Medulla oblongata (tissue), 1 donor: ENCODE data around the gene NHSL2.

Experiments used
- DNase-seq: peaks from one replicate; pipeline ENCODE4 v3.0.0-alpha.2; 2015; ENCODE audit errors: extremely low spot score

Gene NHSL2

DNA sequence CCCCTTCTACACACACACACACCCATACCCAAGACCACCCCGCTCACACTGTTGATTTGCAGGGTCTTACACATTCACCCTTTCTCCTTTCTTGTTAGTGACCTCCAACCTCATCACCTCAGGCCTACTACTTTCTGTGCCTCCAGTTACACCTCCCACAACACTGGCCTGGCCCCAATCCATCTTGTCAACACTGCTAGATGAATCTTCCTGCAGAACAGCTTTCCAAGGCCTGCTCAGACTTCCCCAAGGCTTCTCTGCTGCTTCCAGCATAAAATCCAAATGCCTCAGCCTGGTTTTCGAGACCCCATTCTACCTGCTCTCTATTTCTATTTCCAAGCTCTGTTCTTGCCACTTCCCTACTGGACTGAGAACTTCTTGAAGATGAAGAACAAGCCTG lies 79.9 kb downstream of the NHSL2 start:
- DNase-seq, result no peak

DNA sequence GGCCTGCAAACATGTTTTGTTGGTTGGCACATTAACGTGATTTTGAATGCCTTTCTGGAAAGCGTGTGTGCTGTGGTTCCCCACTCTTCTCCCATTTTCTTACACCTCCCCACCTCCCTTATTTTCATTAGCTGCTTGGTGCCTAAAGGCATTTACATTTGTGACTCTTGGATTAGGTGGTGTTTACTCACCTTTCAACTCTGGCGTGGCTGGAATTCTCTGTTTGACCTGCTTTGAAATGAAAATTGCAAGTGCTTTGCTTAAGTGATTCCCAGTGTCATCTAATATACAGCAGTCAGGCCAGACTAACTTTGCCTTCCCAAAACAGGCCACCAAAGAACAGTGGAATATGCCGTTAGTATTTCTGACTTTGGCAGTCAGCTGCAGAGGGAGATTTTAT lies 80.5 kb downstream of the NHSL2 start:
- no peak for DNase-seq

DNA sequence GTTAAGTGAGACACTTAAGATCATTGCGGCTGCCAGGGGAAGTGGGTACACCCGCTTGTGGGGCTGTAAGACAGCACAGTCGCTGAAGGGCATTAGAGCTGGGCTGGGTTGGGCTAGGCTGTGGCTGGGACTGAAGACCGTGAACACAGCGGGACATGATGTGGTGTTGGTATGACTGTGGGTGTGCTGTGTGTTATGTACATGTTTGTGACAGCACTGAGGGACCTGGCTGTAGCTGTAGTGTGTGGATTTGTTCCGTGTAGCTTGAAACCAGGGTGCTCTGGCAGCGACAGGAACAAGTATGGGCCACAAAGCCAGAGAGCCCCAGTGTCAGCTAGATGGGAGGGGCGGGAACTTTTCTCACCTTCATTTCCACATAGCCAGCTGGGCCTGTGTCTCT lies 82.1 kb downstream of the NHSL2 start:
- no peak for DNase-seq

DNA sequence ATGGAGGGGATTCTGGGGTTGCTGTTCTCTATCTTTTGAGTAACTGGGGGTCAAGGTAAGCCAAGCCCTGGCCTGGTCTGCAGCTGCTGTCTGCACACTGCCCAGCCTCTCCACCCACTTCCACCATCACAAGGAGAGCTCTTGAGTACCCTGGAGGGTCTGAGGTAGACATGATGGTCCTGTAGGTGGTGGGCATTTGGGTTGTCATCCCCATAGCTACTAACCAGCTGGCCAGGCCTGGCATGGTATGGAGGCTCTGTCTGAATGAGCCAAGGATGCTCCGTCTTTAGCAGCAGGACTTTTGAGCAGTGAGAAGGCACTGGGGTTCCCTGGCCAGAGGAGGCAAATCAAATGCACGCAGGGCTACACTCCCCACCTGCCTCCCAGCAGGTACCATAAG lies 82.7 kb downstream of the NHSL2 start:
- DNase-seq, result no peak

DNA sequence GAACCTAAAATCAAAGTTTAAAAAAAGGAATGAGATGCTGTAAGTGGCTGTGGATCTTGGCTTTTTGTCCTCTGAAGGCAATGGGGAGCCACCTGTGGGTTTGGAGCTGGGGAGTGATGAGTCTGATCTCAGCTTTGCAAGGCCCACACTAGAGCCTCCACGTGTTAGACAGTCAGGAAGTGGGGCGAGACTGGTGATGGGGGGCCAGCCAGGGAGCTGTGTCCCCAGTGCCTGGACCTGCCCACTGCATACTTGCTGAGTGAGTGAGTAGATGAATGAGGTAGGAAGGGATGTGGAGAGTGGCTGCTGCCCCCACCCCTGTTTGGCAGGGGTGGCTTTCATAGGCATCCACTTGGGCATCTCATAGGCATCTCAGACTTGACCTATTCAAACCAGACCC lies 84.0 kb downstream of the NHSL2 start:
- no peak for DNase-seq

DNA sequence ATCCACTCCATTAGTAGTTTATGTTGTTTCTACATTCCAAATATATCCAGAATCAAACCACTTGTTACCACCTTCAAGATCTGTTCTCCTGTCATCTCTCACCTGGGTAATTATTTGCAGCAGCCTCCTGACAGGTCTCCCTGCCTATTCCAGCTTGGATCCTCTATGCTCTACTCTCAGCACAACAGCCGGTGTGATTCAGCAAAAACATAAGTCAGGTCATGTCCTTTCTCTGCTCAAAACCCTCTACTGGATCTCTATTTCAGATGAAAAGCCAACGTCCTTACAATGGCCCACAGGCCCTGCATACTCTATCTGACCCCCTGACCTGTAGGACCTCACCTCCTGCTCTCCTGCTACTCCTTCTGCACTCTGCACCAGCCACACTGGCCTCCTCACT lies 84.5 kb downstream of the NHSL2 start:
- DNase-seq, result no peak

DNA sequence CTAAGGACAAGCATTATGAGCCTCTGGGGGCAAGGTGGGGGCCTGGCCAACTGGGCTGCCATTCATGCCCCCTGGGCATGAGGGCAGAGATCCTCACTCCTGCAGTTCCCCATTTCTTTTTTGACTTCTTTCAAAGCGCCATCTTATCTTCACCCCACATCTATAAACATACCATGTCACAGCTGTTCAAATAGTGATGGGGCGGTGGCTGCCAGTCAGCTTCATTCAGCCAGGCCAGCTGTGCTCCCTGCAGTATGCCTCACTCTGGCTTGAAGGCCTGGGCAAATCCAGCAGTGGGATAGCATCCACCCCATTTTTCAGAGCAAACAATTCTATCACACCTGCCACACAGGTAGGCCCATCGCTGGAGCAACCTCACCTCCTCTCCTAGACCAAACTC lies 85.5 kb downstream of the NHSL2 start:
- no peak for DNase-seq

DNA sequence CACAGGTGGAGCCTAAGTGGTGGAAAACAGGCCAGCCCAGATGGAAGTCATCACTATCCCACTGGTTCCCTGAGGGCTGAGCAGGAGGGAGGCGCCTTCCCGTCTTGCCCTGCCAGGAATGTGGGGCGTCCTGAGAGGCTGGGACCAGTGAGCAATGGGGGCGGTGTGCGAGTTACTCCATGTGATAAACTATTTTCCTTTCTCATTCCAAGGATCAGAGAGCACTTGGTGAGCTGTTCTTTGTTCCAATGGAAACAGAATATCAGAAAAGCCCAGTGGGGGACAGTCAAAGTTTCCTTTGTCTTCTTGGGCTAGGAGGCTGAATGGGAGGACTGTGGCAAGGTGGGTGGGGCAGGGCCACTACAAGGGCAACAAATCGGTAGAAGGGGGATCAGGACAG lies 86.2 kb downstream of the NHSL2 start:
- DNase-seq, result no peak

DNA sequence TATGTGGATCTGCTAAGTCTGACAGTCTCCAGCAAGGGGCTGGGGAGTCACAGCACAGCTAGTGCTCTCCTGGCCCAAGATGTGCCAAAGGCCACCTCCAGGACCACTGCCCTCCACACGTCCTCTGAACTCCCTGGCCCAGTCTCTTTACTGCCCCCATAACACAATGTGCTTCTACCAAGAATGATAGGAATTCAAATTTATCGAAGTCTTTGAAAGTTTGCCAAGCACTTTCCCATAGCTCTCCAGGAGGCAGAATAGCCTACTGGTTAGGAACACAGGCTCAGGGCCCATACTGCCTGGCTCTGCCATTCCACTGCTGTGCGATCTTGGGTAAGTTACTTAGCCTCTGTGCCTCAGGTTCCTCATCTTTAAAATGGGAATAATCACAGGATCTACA lies 86.7 kb downstream of the NHSL2 start:
- DNase-seq, result no peak

DNA sequence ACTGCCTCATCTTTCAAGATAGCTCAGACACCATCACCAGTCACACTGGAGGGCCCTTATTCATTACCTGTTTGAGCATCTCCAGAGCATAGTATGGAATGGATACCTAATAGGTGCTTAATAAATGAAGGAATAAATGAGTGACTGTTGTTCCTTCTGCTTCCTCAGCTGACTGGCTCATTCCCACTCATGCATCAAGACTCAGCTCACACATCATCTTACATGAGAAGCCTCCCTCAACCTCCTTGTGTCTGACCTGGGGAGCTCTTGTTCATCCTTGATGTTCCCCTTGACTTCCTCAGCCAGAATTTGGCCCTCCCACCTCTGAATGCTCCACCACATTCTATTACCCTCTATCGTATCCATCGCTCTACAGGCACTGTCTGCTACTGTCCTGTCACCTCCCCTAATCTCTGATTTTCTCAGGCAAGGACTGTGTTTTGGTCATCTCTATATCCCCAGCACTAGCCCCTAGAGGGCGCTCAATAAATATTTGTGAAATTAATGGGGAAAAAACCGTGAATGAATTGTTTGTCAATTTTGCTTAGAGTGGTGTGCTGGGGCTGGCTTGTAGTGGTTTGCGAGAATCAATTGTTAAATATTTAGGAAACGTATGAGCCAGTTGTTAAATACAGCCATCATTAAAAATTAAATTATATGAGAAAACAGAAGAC lies 88.3 kb downstream of the NHSL2 start:
- peak; percentile 38 for DNase-seq

DNA sequence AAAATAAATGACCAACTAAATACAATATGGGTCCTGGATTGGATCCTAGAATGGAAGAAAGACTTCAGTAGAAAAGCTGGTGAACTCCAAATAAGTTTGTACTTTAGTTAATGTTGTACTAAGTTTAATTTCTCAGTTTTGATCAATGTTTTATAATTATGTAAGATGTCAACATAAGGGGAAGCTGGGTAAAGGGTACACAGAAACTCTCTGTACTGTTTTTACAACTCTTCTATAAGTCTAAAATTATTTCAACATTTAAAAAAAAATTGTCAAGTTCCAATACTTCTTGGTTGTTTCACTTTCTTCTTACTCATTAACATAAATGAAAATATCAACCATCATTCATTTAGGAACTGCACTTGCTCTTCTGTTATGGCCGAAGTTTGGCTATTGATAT lies 88.9 kb downstream of the NHSL2 start:
- DNase-seq, result no peak

DNA sequence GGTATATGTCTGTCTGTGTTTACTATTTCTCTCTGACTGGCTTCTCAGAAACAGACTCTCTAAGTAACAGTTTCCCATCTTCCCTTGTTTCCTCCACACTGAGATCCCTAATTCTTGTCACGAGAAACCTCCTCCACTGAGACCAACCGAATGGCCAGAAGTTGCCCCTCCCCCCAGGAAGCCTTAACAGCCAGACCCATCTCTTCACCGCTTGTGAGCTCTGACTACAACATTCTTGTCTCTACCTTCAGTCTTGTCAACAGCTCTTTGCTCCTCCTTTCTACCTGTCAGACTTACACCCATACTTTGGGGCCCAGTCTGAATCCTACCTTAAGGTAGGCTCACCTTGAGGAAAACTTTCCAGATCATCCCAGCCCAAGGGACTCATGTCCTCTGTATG lies 90.8 kb downstream of the NHSL2 start:
- no peak for DNase-seq

DNA sequence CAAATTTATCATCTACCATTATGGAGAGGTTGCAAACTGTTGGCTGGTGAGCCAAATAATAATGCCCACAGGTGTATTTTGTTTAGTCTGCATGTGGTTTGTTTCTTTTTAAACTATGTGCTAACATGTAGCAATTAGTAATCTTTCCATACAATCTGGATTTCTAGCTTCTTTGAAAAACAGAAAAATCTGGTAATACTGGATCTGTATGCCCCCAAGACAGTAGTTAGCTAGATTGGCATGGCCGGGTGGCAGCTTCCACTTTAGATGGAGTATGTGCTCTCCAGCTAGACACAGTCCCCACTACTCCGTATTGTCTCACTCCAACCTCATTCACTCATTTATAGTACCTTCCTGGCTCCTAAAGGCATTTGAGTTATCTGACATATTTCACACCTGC lies 91.3 kb downstream of the NHSL2 start:
- DNase-seq, result no peak

DNA sequence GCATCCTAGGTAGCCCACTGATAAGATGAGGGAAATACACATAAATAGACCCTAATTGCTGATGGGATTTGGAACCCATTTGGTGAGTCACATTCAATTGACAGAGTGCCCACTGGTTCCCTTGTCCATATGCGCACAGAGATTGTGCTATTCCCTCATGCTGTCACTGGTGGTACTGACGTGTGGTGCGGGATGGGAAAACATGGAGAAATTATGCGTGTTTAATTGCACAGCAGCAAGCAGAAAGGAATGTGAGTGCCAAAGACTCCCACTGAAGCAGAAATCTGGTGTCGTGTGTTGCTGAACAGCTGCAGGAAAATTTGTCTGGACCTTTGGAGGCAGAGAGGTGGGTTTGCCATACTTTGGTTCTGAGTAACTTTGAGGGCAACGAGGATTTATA lies 92.2 kb downstream of the NHSL2 start:
- no peak for DNase-seq

DNA sequence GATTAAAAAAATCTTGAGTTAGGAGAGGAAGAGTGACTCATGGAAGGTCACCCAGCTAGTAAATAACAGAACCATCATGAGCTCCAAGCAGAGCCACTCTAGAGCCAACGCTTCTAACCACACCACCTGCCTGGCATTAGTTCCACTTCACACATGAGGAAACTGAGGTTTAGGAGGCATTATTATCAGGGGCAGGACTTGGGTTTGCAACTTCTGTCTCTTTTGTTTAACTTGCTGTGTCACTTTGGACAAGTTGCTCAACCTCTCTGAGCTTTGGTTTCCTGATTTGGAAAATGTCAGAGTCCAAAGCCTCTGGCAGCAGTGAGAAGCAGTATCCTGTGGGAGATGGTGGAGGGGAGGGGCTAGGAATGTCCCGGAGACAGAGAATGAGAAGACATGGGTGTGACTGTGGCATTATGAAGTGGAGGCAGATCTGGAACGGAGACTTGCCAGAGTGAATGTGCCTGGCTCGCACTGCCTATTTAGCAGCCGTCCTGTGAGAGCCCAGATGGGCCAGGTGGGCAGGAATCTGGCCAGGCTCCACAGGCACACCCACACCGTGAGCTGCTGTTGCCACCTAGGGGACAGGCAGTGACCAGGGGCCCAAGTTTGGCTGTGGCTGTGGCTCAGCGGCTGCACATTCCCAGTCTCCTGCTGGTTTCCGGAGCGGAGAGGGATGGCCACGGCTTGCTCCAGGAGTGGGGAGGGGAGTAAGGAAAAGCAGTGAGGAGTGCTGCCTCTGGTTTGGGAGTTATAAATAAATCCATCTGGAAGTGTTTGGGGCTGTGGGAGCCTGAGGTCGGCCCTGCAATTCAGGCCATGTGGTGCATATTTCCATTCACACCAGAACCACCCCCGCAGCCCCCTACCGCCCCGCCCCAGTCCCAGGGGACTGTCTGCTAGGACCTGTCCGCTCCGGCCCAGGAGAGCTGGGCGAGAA lies 93.4 kb downstream of the NHSL2 start:
- DNase-seq, result no peak

DNA sequence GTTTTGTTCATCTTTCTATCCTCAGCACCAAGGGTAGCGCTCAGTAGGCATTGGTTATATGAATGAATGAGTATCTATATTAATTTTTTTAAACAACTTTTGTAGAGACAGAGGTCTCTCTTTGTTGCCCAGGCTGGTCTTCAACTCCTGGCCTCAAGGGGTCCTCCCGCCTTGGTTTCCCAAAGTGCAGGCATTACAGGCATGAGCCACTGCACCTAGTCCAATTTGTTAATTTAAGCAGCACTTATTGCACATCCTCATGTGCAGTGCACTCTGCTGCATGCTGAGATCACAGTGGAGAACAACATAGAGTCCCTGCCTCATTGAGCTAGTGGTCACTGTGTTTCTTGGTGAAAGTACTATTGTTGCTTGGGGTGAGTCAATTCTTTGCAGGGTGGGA lies 94.4 kb downstream of the NHSL2 start:
- DNase-seq, result no peak

DNA sequence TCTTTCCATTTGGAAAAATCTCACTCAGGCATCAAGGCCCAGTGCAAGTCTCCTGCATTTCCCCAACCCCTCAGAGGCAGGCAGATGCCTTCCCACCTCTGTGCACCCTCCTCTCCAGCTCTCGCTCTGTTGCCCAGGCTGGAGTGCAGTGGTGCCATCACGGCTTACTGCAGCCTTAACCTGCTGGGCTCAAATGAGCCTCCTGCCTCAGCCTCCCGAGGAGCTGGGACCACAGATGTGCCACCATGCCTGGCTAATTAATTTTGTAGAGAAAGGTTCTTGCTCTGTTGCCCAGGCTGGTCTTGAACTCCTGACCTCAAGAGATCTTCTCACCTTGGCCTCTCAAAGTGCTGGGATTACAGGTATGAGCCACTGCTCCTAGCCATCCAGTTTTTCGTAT lies 95.8 kb downstream of the NHSL2 start:
- DNase-seq, result no peak

DNA sequence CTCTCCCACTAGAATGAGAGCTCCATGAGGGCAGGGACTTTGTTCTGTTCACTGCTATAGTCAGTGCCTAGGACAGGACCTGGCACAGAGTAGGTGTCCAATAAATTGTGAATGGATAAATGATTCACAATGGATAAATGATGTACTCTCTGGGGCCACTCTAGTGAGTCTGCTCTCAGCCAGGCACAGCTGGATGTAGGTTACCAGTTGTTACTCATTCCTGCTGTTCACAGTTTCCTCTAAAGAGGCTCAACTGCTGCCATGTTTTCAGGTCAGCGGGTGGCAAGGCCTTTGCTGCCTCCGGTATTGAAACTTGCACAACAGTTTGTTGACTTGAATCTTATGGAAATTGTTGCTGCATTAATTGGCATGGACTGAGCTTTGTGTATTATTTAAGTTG lies 99.1 kb downstream of the NHSL2 start:
- no peak for DNase-seq

DNA sequence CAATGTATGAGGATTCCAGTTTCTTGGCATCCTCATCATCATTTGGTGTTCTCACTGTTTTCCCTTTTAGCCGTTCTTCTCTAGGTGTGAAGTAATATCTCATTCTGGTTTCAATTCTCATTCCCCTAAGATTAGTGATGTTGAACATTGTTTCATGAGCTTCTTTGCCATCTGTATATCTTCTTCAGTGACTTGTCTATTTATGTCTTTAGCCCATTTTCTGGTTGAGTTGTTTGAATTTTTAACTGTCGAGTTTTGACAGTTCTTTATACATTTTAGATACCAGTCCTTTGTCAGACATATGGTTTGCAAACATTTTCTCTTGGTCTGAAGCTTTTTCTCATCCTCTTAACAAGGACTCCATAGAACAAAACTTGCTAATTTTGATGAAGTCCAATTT lies 101.1 kb downstream of the NHSL2 start:
- DNase-seq, result no peak

DNA sequence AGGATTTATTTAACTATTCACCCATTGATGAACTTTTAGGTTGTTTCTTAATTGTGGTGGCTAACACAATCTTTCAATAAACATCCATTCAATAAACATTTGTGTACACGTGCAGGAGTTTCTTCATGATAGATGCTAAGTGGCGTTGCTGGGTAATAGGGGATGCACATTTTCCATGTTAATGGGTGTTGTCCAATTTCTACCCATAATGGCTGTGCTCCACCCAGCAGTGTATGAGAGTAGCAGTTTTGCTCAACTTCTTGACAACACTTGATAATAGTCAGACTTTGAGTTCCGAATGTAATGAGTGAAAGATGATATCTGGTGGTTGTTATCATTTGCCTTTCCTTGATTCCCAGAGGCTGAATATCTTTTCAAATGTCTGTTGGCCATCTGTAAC lies 104.7 kb downstream of the NHSL2 start:
- DNase-seq, result no peak

DNA sequence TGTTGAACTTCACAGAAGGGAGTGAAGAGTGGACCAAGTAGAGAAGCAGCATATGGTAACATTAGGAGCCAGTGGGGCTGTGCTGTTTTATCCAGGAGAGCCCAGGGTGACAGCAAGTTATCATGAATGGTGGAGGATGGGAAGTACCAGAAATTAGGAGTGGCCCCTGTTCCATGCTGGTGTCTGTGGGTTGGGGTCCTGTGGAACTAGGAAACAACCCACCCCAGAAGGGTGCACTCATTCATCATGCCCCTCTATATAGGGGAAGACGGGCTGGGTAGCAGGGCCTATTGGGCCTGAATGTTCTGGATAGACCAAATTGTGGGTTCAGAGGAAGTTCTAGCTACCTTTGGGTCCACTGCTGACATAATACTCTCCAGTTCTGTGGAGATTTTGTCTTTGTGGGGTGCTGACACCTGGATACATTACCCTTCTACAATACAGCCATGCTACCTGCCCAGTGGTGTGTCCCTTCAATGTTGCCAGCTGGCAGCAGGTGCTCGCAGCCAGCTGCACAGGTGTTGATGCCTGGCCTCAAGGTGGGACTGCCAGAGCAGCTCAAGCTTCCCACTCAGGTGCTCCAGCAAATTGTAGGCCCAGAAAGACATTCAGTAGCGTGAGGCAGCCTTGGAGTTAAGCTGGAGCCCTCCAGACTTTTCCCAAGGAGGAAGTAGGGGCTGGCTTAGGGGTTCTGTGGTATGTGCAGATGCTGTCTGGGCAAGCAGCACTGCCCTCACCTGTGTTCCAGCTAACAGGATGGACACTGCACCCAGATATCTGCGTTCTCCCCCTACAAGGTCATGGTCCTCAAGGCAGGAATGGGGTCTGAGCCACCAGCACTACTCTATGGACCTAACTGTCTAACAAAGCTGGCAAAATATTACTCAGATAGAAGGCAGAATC lies 106.5 kb downstream of the NHSL2 start:
- no peak for DNase-seq
